ENCODE measurements around the gene STEAP4.

The STEAP4 gene

GRCh38 chr7:88306590-88307048 is at the start of gene STEAP4:
TSS of gene STEAP4 (minus strand) at chr7:88306894. CDS start at chr7:88284269, 22,625 bp downstream.
- ATAC-seq (peak; percentile 50), DNase-seq (no peak)
- H3K4me3 Mint-ChIP-seq, result peak within 1 kb of the TSS; percentile 63 to 74
- H3K27ac Mint-ChIP-seq, result no peak within 1 kb of the TSS
- no peaks in the 10 kb centered on the region for H3K9me3 Mint-ChIP-seq
- peaks cover 50% of the 10 kb centered on the region for H3K27me3 Mint-ChIP-seq
- H3K4me1 Mint-ChIP-seq, result peaks cover 8% of the 10 kb centered on the region

GRCh38 chr7:88355011-88355410 is 48.3 kb upstream of the STEAP4 start:
- no peaks in the 10 kb centered on the region for H3K9me3 Mint-ChIP-seq
- H3K4me1 Mint-ChIP-seq, result no peaks in the 10 kb centered on the region
- H3K27me3 Mint-ChIP-seq, result peaks cover 20% of the 10 kb centered on the region
- DNase-seq (no peak), ATAC-seq (no peak)
- no peak overlapping the region for H3K4me3 Mint-ChIP-seq
- H3K27ac Mint-ChIP-seq, result no peak overlapping the region

- Mint-ChIP-seq H3K9me3 (no peaks in the 10 kb centered on the region), H3K27ac (no peak overlapping the region), H3K4me3 (no peak overlapping the region), H3K4me1 (no peaks in the 10 kb centered on the region), H3K27me3 (peaks cover 20% of the 10 kb centered on the region)
- ATAC-seq, result no peak
- no peak for DNase-seq
Measured at GRCh38 chr7:88350118-88350517, 43.4 kb upstream of the STEAP4 start.

GRCh38 chr7:88347517-88347916 is 40.8 kb upstream of the STEAP4 start:
- Mint-ChIP-seq H3K4me1 (no peaks in the 10 kb centered on the region), H3K9me3 (no peaks in the 10 kb centered on the region), H3K4me3 (no peak overlapping the region), H3K27ac (no peak overlapping the region), H3K27me3 (peaks cover 11% of the 10 kb centered on the region)
- ATAC-seq (no peak), DNase-seq (no peak)

- H3K4me1 Mint-ChIP-seq, result no peaks in the 10 kb centered on the region
- no peak overlapping the region for H3K27ac Mint-ChIP-seq
- no peak overlapping the region for H3K4me3 Mint-ChIP-seq
- ATAC-seq (no peak), DNase-seq (no peak)
- no peaks in the 10 kb centered on the region for H3K9me3 Mint-ChIP-seq
- peaks cover 10% of the 10 kb centered on the region for H3K27me3 Mint-ChIP-seq
Measured at GRCh38 chr7:88347090-88347489, 40.4 kb upstream of the STEAP4 start.

- Mint-ChIP-seq H3K27ac (no peak overlapping the region), H3K9me3 (no peaks in the 10 kb centered on the region), H3K4me1 (no peaks in the 10 kb centered on the region), H3K27me3 (peaks cover 9% of the 10 kb centered on the region), H3K4me3 (no peak overlapping the region)
- DNase-seq (no peak), ATAC-seq (no peak)
Measured at GRCh38 chr7:88346357-88346756, 39.7 kb upstream of the STEAP4 start.

- DNase-seq, result no peak
- Mint-ChIP-seq H3K4me3 (no peak overlapping the region), H3K27ac (no peak overlapping the region), H3K9me3 (no peaks in the 10 kb centered on the region), H3K4me1 (no peaks in the 10 kb centered on the region), H3K27me3 (peaks cover 10% of the 10 kb centered on the region)
- peak; percentile 60 for ATAC-seq
Measured at GRCh38 chr7:88344956-88345832, 38.5 kb upstream of the STEAP4 start.

GRCh38 chr7:88344271-88344670 is 37.6 kb upstream of the STEAP4 start:
- H3K4me3 Mint-ChIP-seq, result no peak overlapping the region
- peaks cover 10% of the 10 kb centered on the region for H3K27me3 Mint-ChIP-seq
- DNase-seq (no peak), ATAC-seq (no peak)
- H3K4me1 Mint-ChIP-seq, result no peaks in the 10 kb centered on the region
- no peak overlapping the region for H3K27ac Mint-ChIP-seq
- H3K9me3 Mint-ChIP-seq, result no peaks in the 10 kb centered on the region

- no peak overlapping the region for H3K4me3 Mint-ChIP-seq
- DNase-seq, result no peak
- ATAC-seq, result no peak
Measured at GRCh38 chr7:88339195-88339922, 32.7 kb upstream of the STEAP4 start.

GRCh38 chr7:88338503-88338902 is 31.8 kb upstream of the STEAP4 start:
- ATAC-seq (no peak), DNase-seq (no peak)
- peaks cover 17% of the 10 kb centered on the region for H3K27me3 Mint-ChIP-seq
- no peaks in the 10 kb centered on the region for H3K4me1 Mint-ChIP-seq
- H3K27ac Mint-ChIP-seq, result no peak overlapping the region
- H3K9me3 Mint-ChIP-seq, result no peaks in the 10 kb centered on the region
- H3K4me3 Mint-ChIP-seq, result no peak overlapping the region

More at GRCh38 chr7:88339195-88339922, 32.7 kb upstream of the STEAP4 start:
- no peaks in the 10 kb centered on the region for H3K9me3 Mint-ChIP-seq
- peaks cover 17% of the 10 kb centered on the region for H3K27me3 Mint-ChIP-seq
- no peaks in the 10 kb centered on the region for H3K4me1 Mint-ChIP-seq
- no peak overlapping the region for H3K27ac Mint-ChIP-seq

- H3K27ac Mint-ChIP-seq, result no peak overlapping the region
- no peaks in the 10 kb centered on the region for H3K9me3 Mint-ChIP-seq
- ATAC-seq (peak; percentile 33), DNase-seq (no peak)
- H3K27me3 Mint-ChIP-seq, result peaks cover 17% of the 10 kb centered on the region
- H3K4me3 Mint-ChIP-seq, result no peak overlapping the region
- H3K4me1 Mint-ChIP-seq, result no peaks in the 10 kb centered on the region
Measured at GRCh38 chr7:88337572-88337971, 30.9 kb upstream of the STEAP4 start.

- Mint-ChIP-seq H3K27ac (no peak overlapping the region), H3K9me3 (no peaks in the 10 kb centered on the region), H3K4me3 (no peak overlapping the region), H3K4me1 (no peaks in the 10 kb centered on the region), H3K27me3 (peaks cover 8% of the 10 kb centered on the region)
- no peak for DNase-seq
- no peak for ATAC-seq
Measured at GRCh38 chr7:88331322-88331721, 24.6 kb upstream of the STEAP4 start.

GRCh38 chr7:88329532-88330463 is 23.1 kb upstream of the STEAP4 start:
- no peaks in the 10 kb centered on the region for H3K27me3 Mint-ChIP-seq
- H3K27ac Mint-ChIP-seq, result no peak overlapping the region
- H3K4me3 Mint-ChIP-seq, result no peak overlapping the region
- no peaks in the 10 kb centered on the region for H3K9me3 Mint-ChIP-seq
- ATAC-seq (peak; percentile 15), DNase-seq (no peak)
- peaks cover 1% of the 10 kb centered on the region for H3K4me1 Mint-ChIP-seq

GRCh38 chr7:88328787-88329186 is 22.1 kb upstream of the STEAP4 start:
- Mint-ChIP-seq H3K27ac (no peak overlapping the region), H3K27me3 (peaks cover 2% of the 10 kb centered on the region), H3K4me3 (no peak overlapping the region), H3K9me3 (peaks cover 0 to 3% of the 10 kb centered on the region in 2 donors), H3K4me1 (peaks cover 8% of the 10 kb centered on the region)
- no peak for ATAC-seq
- no peak for DNase-seq

- peak; percentile 50 for ATAC-seq
- Mint-ChIP-seq H3K4me1 (peaks cover 8% of the 10 kb centered on the region), H3K4me3 (no peak overlapping the region), H3K9me3 (peaks cover 0 to 7% of the 10 kb centered on the region in 2 donors), H3K27me3 (peaks cover 22% of the 10 kb centered on the region), H3K27ac (no peak overlapping the region)
- no peak for DNase-seq
Measured at GRCh38 chr7:88324699-88325098, 18.0 kb upstream of the STEAP4 start.
